Uterus (tissue), 4 donors: ENCODE data around the gene HLX. TPM values are rescaled to one million over a fixed set of nuclear protein-coding genes. Genes with fewer than 3 reads are reported as not detected.
A peak's percentile ranks its signal among the peaks of the same experiment; 100 is the strongest.

Source experiments
- DNase-seq, 2 donors: peaks; one replicate each; pipeline ENCODE4 v3.0.0-alpha.2; 2019 to 2020
- H3K27ac ChIP-seq, 2 donors: fragments of 200-600 bp; sonication (generic); 1 replicate in 1 of 2; 2 replicates in 1 of 2; pipeline ENCODE4 v1.5.1; 2016 to 2018
- H3K27me3 ChIP-seq, 2 donors: fragments of 200-600 bp; sonication (generic); one replicate each; pipeline ENCODE4 v1.5.1; 2018 to 2019; ENCODE audit warnings: control low read depth in 1 of 2
- H3K36me3 ChIP-seq, 2 donors: fragments of 200-600 bp; sonication (generic); one replicate each; pipeline ENCODE4 v1.5.1; 2019; ENCODE audit warnings: control low read depth in 1 of 2
- H3K4me1 ChIP-seq, 2 donors: fragments of 200-600 bp; sonication (generic); one replicate each; pipeline ENCODE4 v1.5.1; 2018 to 2019; ENCODE audit warnings: control low read depth in 1 of 2
- H3K4me3 ChIP-seq, 2 donors: fragments of 200-600 bp; sonication (generic); 1 replicate in 1 of 2; 2 replicates in 1 of 2; pipeline ENCODE4 v1.5.1; 2018 to 2019; ENCODE audit warnings: mild to moderate bottlenecking in 1 of 2
- H3K9me3 ChIP-seq, 2 donors: fragments of 200-600 bp; sonication (generic); one replicate each; pipeline ENCODE4 v1.5.1; 2019; ENCODE audit warnings: control low read depth in 1 of 2
- CTCF ChIP-seq, 4 experiments: fragments of 200-600 bp in 2 of 4; fragments of 450-650 bp in 2 of 4; sonication (generic) in 2 of 4; IDR thresholded peaks; one replicate each; pipeline ENCODE4 v1.5.1; 2016 to 2019; ENCODE audit warnings: antibody characterized with exemption in 4 of 4, mild to moderate bottlenecking in 2 of 4, moderate library complexity in 1 of 4
- POLR2A ChIP-seq, 2 donors: fragments of 450-650 bp; IDR thresholded peaks; one replicate each; pipeline ENCODE4 v1.6.1; 2016; ENCODE audit warnings: antibody characterized with exemption in 2 of 2, mild to moderate bottlenecking in 1 of 2, moderate library complexity in 1 of 2
- intact Hi-C: fragments of 100-400 bp; cut with DNase I; formaldehyde crosslinking; loops from one replicate; pipeline ENCODE4 v1.15.1; 2023; ENCODE audit warnings: low total_unique reads
- total RNA-seq, 4 donors: library from RNA; depleted of rRNA in 3 of 4; stranded (reverse); fragments of >200 nt in 3 of 4; gene quantifications; one replicate each; pipeline versions ENCODE4 v1.1.0 to v1.2.4, GENCODE V29; 2014 to 2023
- donor health status: DM: yes; HTN: yes; CAD: no.

The HLX gene
- total RNA-seq, 4 donors from 2014 or later, result 0.26 to 35.9 (median 7.0) TPM

- no peak overlapping the region for H3K27ac ChIP-seq
- TF ChIP-seq POLR2A (IDR thresholded peaks at IDR 0.05) (no peak), CTCF (IDR thresholded peaks at IDR 0.05) (no peak)
- DNase-seq, result no peak
- H3K36me3 ChIP-seq, result no peaks in the 10 kb centered on the region
- H3K4me1 ChIP-seq, result peaks cover 0 to under 1% of the 10 kb centered on the region in 2 donors
- no peaks in the 10 kb centered on the region for H3K9me3 ChIP-seq
- H3K27me3 ChIP-seq, result peaks cover 0 to 6% of the 10 kb centered on the region in 2 donors
- intact Hi-C loops, result loop anchor here (10.0 kb wide), 1 partner anchor 562 kb away; no protein-coding TSS in a partner anchor
- no peak overlapping the region for H3K4me3 ChIP-seq
These were observed 6.2 kb upstream of the HLX start for GRCh38 chr1:220873087-220873486.

DNA sequence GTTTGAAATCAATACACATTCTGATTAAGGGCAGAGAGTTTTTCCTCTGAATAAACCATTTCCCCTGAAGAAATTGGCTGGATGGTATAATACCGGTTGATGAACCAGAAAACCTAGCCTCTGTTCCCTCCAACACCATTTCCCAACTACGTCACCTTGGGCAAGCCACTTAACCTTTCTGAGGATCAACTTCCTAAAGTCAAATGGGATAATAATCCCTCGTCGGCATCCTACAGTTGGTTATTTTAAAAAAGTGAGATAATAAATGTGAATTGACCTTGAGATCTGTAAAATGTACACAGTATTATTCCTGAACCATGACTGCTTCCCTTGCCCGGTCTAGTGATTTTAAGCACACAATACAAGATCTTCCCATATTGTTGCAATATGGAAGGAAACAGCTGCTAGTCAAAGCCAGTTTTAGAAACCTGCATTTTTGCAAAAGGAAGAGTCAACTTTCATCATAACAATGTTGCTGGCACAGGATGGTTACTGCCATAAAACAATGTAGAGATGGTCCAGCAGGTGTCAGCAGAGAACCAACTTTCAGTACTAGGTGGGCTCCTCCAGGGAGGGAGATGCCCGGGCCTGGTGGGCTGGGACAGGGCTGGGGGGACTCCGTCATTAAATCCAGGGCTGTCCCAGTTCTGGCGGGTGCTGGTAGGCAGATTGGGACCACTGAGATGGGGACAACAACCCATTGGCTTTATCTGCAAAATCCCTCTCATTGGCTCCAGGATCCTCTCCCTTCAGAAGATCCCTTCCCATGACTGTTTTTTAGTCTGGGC is 5.2 kb upstream of the HLX start:
- H3K27me3 ChIP-seq, result peaks cover 0 to 6% of the 10 kb centered on the region in 2 donors
- no peaks in the 10 kb centered on the region for H3K9me3 ChIP-seq
- peak overlapping the region in 1 of 2 donors; percentile 11 for H3K27ac ChIP-seq
- no peak overlapping the region for H3K4me3 ChIP-seq
- no peaks in the 10 kb centered on the region for H3K36me3 ChIP-seq
- peaks cover 0 to 5% of the 10 kb centered on the region in 2 donors for H3K4me1 ChIP-seq
- intact Hi-C loops, result loop anchor here (10.0 kb wide), 1 partner anchor 561 kb away; no protein-coding TSS in a partner anchor
- TF ChIP-seq CTCF (IDR thresholded peaks at IDR 0.05) (peak; percentile 54 to 74 (median 64)), POLR2A (IDR thresholded peaks at IDR 0.05) (no peak)
- peak in 1 of 2 donors; percentile 52 for DNase-seq

DNA sequence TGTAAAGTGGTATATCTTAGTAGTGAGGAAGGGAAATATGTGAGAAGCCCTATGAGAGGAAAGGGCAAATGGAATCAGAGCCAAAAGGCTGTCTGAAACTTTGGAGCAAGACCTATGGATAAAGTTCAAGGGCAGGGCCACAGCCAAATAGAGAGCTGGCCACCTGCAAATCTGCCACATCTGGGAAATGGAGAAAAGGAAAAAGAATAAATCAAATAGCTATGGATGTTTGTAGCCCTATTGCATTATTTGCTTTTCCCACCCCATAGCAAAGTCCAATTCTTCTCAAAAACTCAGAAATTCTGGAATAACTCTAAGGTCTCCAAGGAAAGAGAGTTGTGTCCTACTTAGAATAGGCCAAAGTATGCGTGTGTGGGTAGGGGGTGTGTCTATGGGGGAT is 4.0 kb upstream of the HLX start:
- Histone ChIP-seq H3K4me3 (no peak overlapping the region), H3K9me3 (no peaks in the 10 kb centered on the region), H3K4me1 (peaks cover 0 to 8% of the 10 kb centered on the region in 2 donors), H3K36me3 (no peaks in the 10 kb centered on the region), H3K27ac (no peak overlapping the region), H3K27me3 (peaks cover 0 to 6% of the 10 kb centered on the region in 2 donors)
- TF ChIP-seq CTCF (IDR thresholded peaks at IDR 0.05), result no peak
- TF ChIP-seq POLR2A (IDR thresholded peaks at IDR 0.05), result no peak
- DNase-seq, result no peak
- intact Hi-C loops, result loop anchor here (10.0 kb wide), 1 partner anchor 560 kb away; no protein-coding TSS in a partner anchor

DNA sequence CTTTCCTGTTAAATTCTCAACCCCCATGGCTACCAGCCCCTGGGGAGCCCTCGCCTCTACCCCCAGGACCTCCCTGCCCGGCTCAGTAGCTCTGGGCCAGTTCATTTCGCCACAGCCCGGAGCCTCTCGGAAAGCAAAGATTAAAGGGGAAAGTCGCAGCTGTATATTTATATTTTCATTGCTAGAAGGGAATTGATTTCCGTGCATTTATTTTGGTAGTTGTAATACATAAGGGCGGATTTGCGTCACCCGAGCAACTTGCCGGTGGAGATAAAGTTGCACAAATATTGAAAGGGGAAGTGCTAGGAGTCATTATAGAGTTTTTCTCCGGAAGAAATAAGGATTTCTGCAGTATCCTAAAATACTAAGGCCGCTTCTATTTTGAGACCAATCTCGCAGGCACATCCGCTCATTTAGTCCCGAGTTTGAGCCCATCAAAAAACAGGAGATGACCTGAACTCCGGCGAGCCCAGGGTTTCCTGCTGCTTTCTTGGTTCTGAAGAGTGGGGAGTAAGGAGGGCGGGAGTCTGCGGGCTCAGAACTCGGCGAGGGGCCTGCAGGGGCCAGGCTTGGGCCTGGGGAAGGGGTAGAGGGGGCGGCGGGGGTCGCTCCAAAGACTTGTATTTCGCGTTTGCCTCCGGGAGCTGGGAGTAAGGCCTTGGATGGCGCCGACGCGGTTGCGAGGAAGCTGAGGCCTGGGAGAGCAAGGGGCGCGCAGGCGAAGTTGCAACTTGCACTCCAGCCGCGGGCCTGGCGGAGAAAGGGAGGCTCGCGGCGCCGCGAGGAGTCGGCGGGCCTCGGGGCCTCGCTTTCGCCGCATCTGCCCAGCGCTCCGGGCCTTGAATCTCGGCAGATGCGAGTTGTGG is 2.5 kb upstream of the HLX start:
- Histone ChIP-seq H3K27me3 (peaks cover 0 to 14% of the 10 kb centered on the region in 2 donors), H3K36me3 (no peaks in the 10 kb centered on the region), H3K27ac (peak overlapping the region; percentile 66 to 89), H3K4me1 (peaks cover 0 to 9% of the 10 kb centered on the region in 2 donors), H3K4me3 (peak overlapping the region in 1 of 2 donors; percentile 8), H3K9me3 (no peaks in the 10 kb centered on the region)
- peak in 1 of 2 donors; percentile 49 for DNase-seq
- no peak for TF ChIP-seq POLR2A (IDR thresholded peaks at IDR 0.05)
- TF ChIP-seq CTCF (IDR thresholded peaks at IDR 0.05), result no peak
- intact Hi-C loops, result loop anchor here (10.0 kb wide), 1 partner anchor 558 kb away; no protein-coding TSS in a partner anchor
